ENCODE measurements around the gene CDH24.
"Not testable (repeated sequence)": the region's sequence is repeated elsewhere in the genome, so short reads cannot be mapped to it uniquely, and the experiment has no call there.

The CDH24 gene

DNA sequence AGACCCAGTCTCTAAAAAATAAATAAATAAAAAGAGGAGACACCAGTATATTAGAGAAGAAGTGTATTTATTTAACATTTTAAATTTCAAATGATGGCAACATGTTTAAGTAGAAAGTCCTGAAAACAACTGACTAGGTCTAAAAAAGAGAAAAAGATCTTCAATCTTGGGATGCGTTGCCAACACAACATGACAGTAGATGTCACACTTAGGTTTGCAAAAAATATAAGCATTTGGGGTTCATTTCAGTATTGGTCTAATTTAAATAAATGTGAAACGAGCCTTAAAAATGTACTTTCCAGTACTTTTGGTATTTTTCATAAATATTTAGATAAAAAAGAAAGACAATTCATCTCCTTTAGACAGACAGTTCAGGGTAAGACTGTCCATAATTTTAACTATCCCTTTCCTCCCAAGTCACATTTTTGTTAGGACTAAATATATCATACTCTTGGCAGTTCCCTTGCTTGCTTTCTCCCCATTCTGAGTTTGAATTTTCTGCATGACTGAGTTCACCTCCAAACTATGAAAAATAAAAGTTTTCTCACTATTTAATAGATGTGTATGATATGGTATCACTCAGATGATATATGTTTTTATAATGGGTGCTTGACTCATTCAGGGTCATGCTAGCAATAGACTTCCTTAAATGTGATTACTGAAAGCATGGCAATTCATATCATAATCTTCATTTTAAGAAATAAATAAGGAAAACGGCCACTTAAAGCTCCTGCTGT is 51.7 kb downstream of the CDH24 start:
- no peak overlapping the region for H3K27ac ChIP-seq
- CTCF ChIA-PET: interaction anchor here (0.9 to 2.3 kb wide), 5 partner anchors 11 to 63 kb away, joined by 3 to 22 read pairs (median 7); partner anchors contain the start of gene AJUBA
- DNase-seq (ENCODE audit: low spot score): no peak
- POLR2A ChIA-PET (ENCODE audit: low non-redundant PET): interaction anchor here (1.2 kb wide), 1 partner anchor 10 kb away, joined by 4 read pairs; no protein-coding TSS in a partner anchor
- TF ChIP-seq CTCF (conservative IDR thresholded peaks at IDR 0.05; ENCODE audit: low read depth): no peak

GRCh38 chr14:23004274-23004673 is 53.0 kb downstream of the CDH24 start:
- DNase-seq (ENCODE audit: low spot score); CTCF ChIA-PET; H3K27ac ChIP-seq; POLR2A ChIA-PET (ENCODE audit: low non-redundant PET): not testable (repeated sequence)

- ChIA-PET POLR2A (ENCODE audit: low non-redundant PET) (no interaction called here), CTCF (interaction anchor here (1.3 kb wide), 1 partner anchor 55 kb away, joined by 3 read pairs; no protein-coding TSS in a partner anchor)
- no peak overlapping the region for H3K27ac ChIP-seq
- no peak for DNase-seq (ENCODE audit: low spot score)
- TF ChIP-seq CTCF (conservative IDR thresholded peaks at IDR 0.05; ENCODE audit: low read depth): no peak
Measured at GRCh38 chr14:23002592-23002991, 54.7 kb downstream of the CDH24 start.

- ChIA-PET POLR2A (ENCODE audit: low non-redundant PET) (no interaction called here), CTCF (interaction anchor here (1.2 to 1.8 kb wide), 2 partner anchors 14 to 56 kb away, joined by 4 to 10 read pairs; no protein-coding TSS in a partner anchor)
Measured at GRCh38 chr14:23000860-23001259, 56.5 kb downstream of the CDH24 start.

GRCh38 chr14:22998329-22999012 is 58.8 kb downstream of the CDH24 start:
- POLR2A ChIA-PET (ENCODE audit: low non-redundant PET): no interaction called here
- no peak for TF ChIP-seq CTCF (conservative IDR thresholded peaks at IDR 0.05; ENCODE audit: low read depth)
- CTCF ChIA-PET: no interaction called here
- 0 out of 2 replicates have a peak overlapping the region, but pooled peaks have one; percentile 0 for H3K27ac ChIP-seq
- DNase-seq (ENCODE audit: low spot score): no peak

More at GRCh38 chr14:23000860-23001259, 56.5 kb downstream of the CDH24 start:
- TF ChIP-seq CTCF (conservative IDR thresholded peaks at IDR 0.05; ENCODE audit: low read depth): no peak
- DNase-seq (ENCODE audit: low spot score): no peak
- no peak overlapping the region for H3K27ac ChIP-seq

DNA sequence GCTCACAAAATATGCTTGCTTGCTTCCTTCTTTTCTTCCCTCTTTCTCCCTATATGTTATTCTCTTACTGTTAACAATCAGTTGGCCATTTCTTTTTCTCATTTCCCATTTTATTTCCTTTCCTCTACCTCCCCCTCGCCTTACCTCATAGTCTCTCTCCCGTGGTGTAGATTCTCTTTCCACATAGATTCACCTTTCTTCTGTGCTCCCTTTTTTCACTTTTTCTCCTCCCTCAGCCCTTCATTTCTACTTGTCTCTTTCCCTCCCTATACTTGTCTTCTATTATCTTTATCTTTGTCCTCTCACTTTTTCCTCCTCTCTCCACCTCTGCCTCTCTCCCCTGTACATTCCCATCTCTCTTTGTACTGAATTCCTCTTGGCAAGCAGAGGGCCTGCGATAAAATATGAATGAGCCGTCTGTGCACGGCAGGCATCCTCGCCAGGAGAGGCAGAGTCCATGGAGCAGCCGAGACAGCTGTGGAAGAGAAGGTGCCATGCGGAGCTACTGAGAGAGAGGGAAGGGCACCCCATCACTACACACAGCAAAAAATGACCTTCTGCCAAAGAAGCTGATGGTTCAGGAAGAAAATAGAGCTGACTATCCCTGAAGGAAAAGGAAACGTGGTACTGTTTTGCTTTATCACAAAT is 59.5 kb downstream of the CDH24 start:
- H3K27ac ChIP-seq: no peak overlapping the region
- no peak for TF ChIP-seq CTCF (conservative IDR thresholded peaks at IDR 0.05; ENCODE audit: low read depth)
- ChIA-PET POLR2A (ENCODE audit: low non-redundant PET) (no interaction called here), CTCF (interaction anchor here (3.7 kb wide), 1 partner anchor 12 kb away, joined by 30 read pairs; no protein-coding TSS in a partner anchor)
- DNase-seq (ENCODE audit: low spot score): no peak
